IMR-90 (cell line): ENCODE measurements around the gene MRPS18A. TPM values are rescaled to one million over a fixed set of nuclear protein-coding genes. Genes with fewer than 3 reads are reported as not detected.

Source experiments
- ATAC-seq: fragments of 200-7000 bp; cut with Tn5 transposase; 2 replicates; pipeline ENCODE4 v1.9.1; 2020; ENCODE audit warnings: low read depth, mild to moderate bottlenecking, moderate library complexity
- BruUV-seq: library from RNA; stranded (reverse); fragments of 400-500 nt; replicated peaks from 2 replicates; lab custom pipeline; 2021; lab: Mats Ljungman, UMichigan
- CTCF ChIA-PET: fragments of 300-600 bp; formaldehyde crosslinking; extraction: SDS; loops from one replicate; lab custom pipeline; 2021; ENCODE audit warnings: antibody characterized with exemption; lab: Yijun Ruan, JAX
- POLR2A ChIA-PET: fragments of 300-600 bp; sonication (Branson Sonifier 250); formaldehyde crosslinking; loops from one replicate; lab custom pipeline; 2022; ENCODE audit warnings: antibody characterized with exemption; ENCODE audit not compliant: unreplicated experiment; lab: Charles Lee
- DNase-seq: peaks from one replicate; pipeline ENCODE4 v3.0.0; 2013
- H2AFZ ChIP-seq: replicated peaks from 2 replicates; pipeline ENCODE3; 2013; ENCODE audit warnings: low read length, mild to moderate bottlenecking; ENCODE audit not compliant: poor library complexity
- H2AK5ac ChIP-seq: 2 replicates; pipeline ENCODE4 v1.6.1; 2013; ENCODE audit warnings: low read depth, low read length, inconsistent platforms
- H2AK9ac ChIP-seq: replicated peaks from 2 replicates; pipeline ENCODE3; 2013; ENCODE audit warnings: mild to moderate bottlenecking, low read depth, low read length, moderate library complexity; ENCODE audit not compliant: poor library complexity
- H2BK120ac ChIP-seq: 2 replicates; pipeline ENCODE4 v1.6.1; 2013; ENCODE audit warnings: low read depth, low read length, inconsistent platforms
- H2BK15ac ChIP-seq: 3 replicates; pipeline ENCODE4 v1.6.1; 2013; ENCODE audit warnings: low read depth, low read length, inconsistent platforms
- H2BK20ac ChIP-seq: 2 replicates; pipeline ENCODE4 v1.6.1; 2013; ENCODE audit warnings: low read depth, mild to moderate bottlenecking, inconsistent platforms, low read length, moderate library complexity
- H2BK5ac ChIP-seq: 2 replicates; pipeline ENCODE4 v1.6.1; 2013; ENCODE audit warnings: mild to moderate bottlenecking, low read depth, low read length, inconsistent platforms; ENCODE audit not compliant: poor library complexity, severe bottlenecking
- H3K14ac ChIP-seq: replicated peaks from 2 replicates; pipeline ENCODE4 v1.6.1; 2013; ENCODE audit warnings: low read depth, low read length, inconsistent platforms
- H3K18ac ChIP-seq: 2 replicates; pipeline ENCODE4 v1.6.1; 2013; ENCODE audit warnings: low read depth, low read length, control low read depth
- H3K23ac ChIP-seq: 2 replicates; pipeline ENCODE4 v1.6.1; 2013; ENCODE audit warnings: low read depth, low read length, inconsistent platforms
- H3K27ac ChIP-seq: 2 replicates; pipeline ENCODE4 v1.5.1; 2013; ENCODE audit warnings: mild to moderate bottlenecking, control low read depth, low read length; ENCODE audit not compliant: insufficient read depth
- H3K27me3 ChIP-seq: 2 replicates; pipeline ENCODE4 v1.6.1; 2013; ENCODE audit warnings: low read length; ENCODE audit not compliant: control insufficient read depth, insufficient read depth
- H3K36me3 ChIP-seq: 2 replicates; pipeline ENCODE4 v1.6.1; 2013; ENCODE audit warnings: low read length, mixed read lengths; ENCODE audit not compliant: control insufficient read depth, insufficient read depth
- H3K4ac ChIP-seq: 2 replicates; pipeline ENCODE4 v1.6.1; 2013; ENCODE audit warnings: low read depth, low read length, inconsistent platforms
- H3K4me1 ChIP-seq: 2 replicates; pipeline ENCODE4 v1.6.1; 2013; ENCODE audit warnings: low read length, mixed read lengths; ENCODE audit not compliant: control insufficient read depth, insufficient read depth
- H3K4me2 ChIP-seq: 2 replicates; pipeline ENCODE4 v1.6.1; 2013; ENCODE audit warnings: low read depth, mild to moderate bottlenecking, control low read depth, low read length, moderate library complexity
- H3K4me3 ChIP-seq: 2 replicates; pipeline ENCODE4 v1.5.1; 2013; ENCODE audit warnings: low read depth, mild to moderate bottlenecking, control low read depth, low read length, moderate library complexity; ENCODE audit not compliant: insufficient read depth
- H3K56ac ChIP-seq: 2 replicates; pipeline ENCODE4 v1.6.1; 2013; ENCODE audit warnings: low read length, inconsistent platforms; ENCODE audit not compliant: insufficient read depth; ENCODE audit errors: extremely low read depth
- H3K79me1 ChIP-seq, 2 experiments: 2 replicates each; pipeline ENCODE4 v1.6.1; 2013; ENCODE audit warnings: low read length in 2 of 2, inconsistent platforms in 1 of 2, low read depth in 1 of 2
- H3K9ac ChIP-seq: 2 replicates; pipeline ENCODE4 v1.6.1; 2013; ENCODE audit warnings: low read depth, low read length, control low read depth
- H3K9me1 ChIP-seq: 2 replicates; pipeline ENCODE4 v1.6.1; 2013; ENCODE audit warnings: low read length, inconsistent platforms; ENCODE audit not compliant: insufficient read depth
- H3K9me3 ChIP-seq: 2 replicates; pipeline ENCODE4 v1.6.1; 2013; ENCODE audit warnings: low read length; ENCODE audit not compliant: control insufficient read depth, insufficient read depth
- H4K20me1 ChIP-seq: 2 replicates; pipeline ENCODE4 v1.6.1; 2013; ENCODE audit warnings: low read length, inconsistent platforms; ENCODE audit not compliant: insufficient read depth
- H4K5ac ChIP-seq: 2 replicates; pipeline ENCODE4 v1.6.1; 2013; ENCODE audit warnings: mild to moderate bottlenecking, low read depth, low read length, control low read depth
- H4K8ac ChIP-seq, 2 experiments: 2 replicates each; pipeline ENCODE4 v1.6.1; 2013; ENCODE audit warnings: low read depth in 2 of 2, low read length in 2 of 2, control low read depth in 1 of 2, inconsistent platforms in 1 of 2
- H4K91ac ChIP-seq: 2 replicates; pipeline ENCODE4 v1.6.1; 2013; ENCODE audit warnings: low read depth, low read length, inconsistent platforms; ENCODE audit not compliant: insufficient read depth
- BHLHE40 ChIP-seq: fragments of 150-350 bp; IDR thresholded peaks from 2 replicates; pipeline ENCODE4 v1.6.1; 2016; ENCODE audit warnings: mild to moderate bottlenecking, low read depth, low read length
- CEBPB ChIP-seq: IDR thresholded peaks from 2 replicates; pipeline ENCODE4 v1.6.1; 2012; ENCODE audit warnings: low read depth, low read length, improper control_type of control experiment
- CHD1 ChIP-seq: IDR thresholded peaks from 2 replicates; pipeline ENCODE4 v1.6.1; 2012; ENCODE audit warnings: low read depth, low read length, improper control_type of control experiment
- FOS ChIP-seq: fragments of 150-350 bp; IDR thresholded peaks from 2 replicates; pipeline ENCODE4 v1.6.1; 2016; ENCODE audit warnings: low read depth, low read length
- MAFK ChIP-seq: IDR thresholded peaks from 2 replicates; pipeline ENCODE4 v1.6.1; 2012; ENCODE audit warnings: low read depth, low read length, improper control_type of control experiment
- MAZ ChIP-seq: IDR thresholded peaks from 2 replicates; pipeline ENCODE4 v1.6.1; 2012; ENCODE audit warnings: low read depth, mild to moderate bottlenecking, low read length, improper control_type of control experiment, moderate library complexity, borderline replicate concordance
- MXI1 ChIP-seq: IDR thresholded peaks from 2 replicates; pipeline ENCODE4 v1.6.1; 2012; ENCODE audit warnings: low read depth, mild to moderate bottlenecking, low read length, moderate library complexity, borderline replicate concordance
- NFE2L2 ChIP-seq: fragments of 150-350 bp; IDR thresholded peaks from 2 replicates; pipeline ENCODE4 v1.6.1; 2016; ENCODE audit warnings: low read depth, mild to moderate bottlenecking, low read length
- POLR2A ChIP-seq: IDR thresholded peaks from 2 replicates; pipeline ENCODE4 v1.6.1; 2012; ENCODE audit warnings: mild to moderate bottlenecking, low read depth, low read length
- RAD21 ChIP-seq: IDR thresholded peaks from 2 replicates; pipeline ENCODE4 v1.6.1; 2012; ENCODE audit warnings: low read length, improper control_type of control experiment
- RCOR1 ChIP-seq: IDR thresholded peaks from 2 replicates; pipeline ENCODE4 v1.6.1; 2012; ENCODE audit warnings: mild to moderate bottlenecking, low read length, improper control_type of control experiment; ENCODE audit not compliant: insufficient replicate concordance
- RFX5 ChIP-seq: IDR thresholded peaks from 2 replicates; pipeline ENCODE4 v1.8.0; 2012; ENCODE audit warnings: low read depth, mild to moderate bottlenecking, low read length, moderate library complexity
- SMC3 ChIP-seq: fragments of 150-350 bp; IDR thresholded peaks from 2 replicates; pipeline ENCODE4 v1.6.1; 2016; ENCODE audit warnings: low read depth, mild to moderate bottlenecking, antibody characterized with exemption, low read length, moderate library complexity
- whole genome bisulfite sequencing, 2 experiments: methylation state at CpG; one replicate each; pipeline versions ENCODE4 v1.1.5 to v1.1.7; 2013; ENCODE audit warnings: missing lambda C conversion rate in 2 of 2; ENCODE audit not compliant: insufficient read length in 1 of 2; ENCODE audit errors: extremely low coverage in 2 of 2; 5-methylcytosine and 5-hydroxymethylcytosine counted together
- dilution Hi-C: fragments of 300-500 bp; cut with HindIII; formaldehyde crosslinking; loops from one replicate; pipeline ENCODE4 v1.14.3; 2018; ENCODE audit warnings: low sequenced_read_pairs; ENCODE audit not compliant: unreplicated experiment
- in situ Hi-C: fragments of 300-500 bp; cut with MboI; formaldehyde crosslinking; loops from 3 replicates; pipeline ENCODE4 v1.14.3; 2019; ENCODE audit warnings: low sequenced_read_pairs, inconsistent platforms, mixed read lengths
- intact Hi-C: fragments of 100-400 bp; cut with micrococcal nuclease; formaldehyde crosslinking; loops from 2 replicates; pipeline ENCODE4 v1.10.0; 2022
- polyA plus RNA-seq, 3 experiments: library from polyadenylated mRNA; depleted of rRNA; stranded (reverse); fragments of >200 nt; gene quantifications; 2 replicates each; pipeline ENCODE4 v1.2.3, GENCODE V29; 2012; ENCODE audit warnings: low replicate concordance in 1 of 3
- total RNA-seq: library from RNA; depleted of rRNA; stranded (reverse); fragments of >200 nt; gene quantifications from 2 replicates; pipeline ENCODE4 v1.2.3, GENCODE V29; 2012
- TF ChIP-seq, protein P1 (sequence below): fragments of 150-350 bp; IDR thresholded peaks from 2 replicates; pipeline ENCODE4 v1.6.1; 2017; ENCODE audit warnings: mild to moderate bottlenecking, antibody characterized with exemption, low read length, low read depth
- TF ChIP-seq, protein P2 (sequence below): fragments of 150-350 bp; IDR thresholded peaks from 2 replicates; pipeline ENCODE4 v1.6.1; 2016; ENCODE audit warnings: low read depth, mild to moderate bottlenecking, low read length, moderate library complexity, borderline replicate concordance
- TF ChIP-seq, protein P3 (sequence below): conservative IDR thresholded peaks from 2 replicates; pipeline ENCODE4 v1.5.1; 2012; ENCODE audit warnings: mild to moderate bottlenecking, low read depth, low read length, improper control_type of control experiment

Gene MRPS18A
- total and polyA plus RNA-seq, 2 of the 4 experiments (the other 2 are of a cell fraction), result 47.0 to 56.6 TPM

DNA sequence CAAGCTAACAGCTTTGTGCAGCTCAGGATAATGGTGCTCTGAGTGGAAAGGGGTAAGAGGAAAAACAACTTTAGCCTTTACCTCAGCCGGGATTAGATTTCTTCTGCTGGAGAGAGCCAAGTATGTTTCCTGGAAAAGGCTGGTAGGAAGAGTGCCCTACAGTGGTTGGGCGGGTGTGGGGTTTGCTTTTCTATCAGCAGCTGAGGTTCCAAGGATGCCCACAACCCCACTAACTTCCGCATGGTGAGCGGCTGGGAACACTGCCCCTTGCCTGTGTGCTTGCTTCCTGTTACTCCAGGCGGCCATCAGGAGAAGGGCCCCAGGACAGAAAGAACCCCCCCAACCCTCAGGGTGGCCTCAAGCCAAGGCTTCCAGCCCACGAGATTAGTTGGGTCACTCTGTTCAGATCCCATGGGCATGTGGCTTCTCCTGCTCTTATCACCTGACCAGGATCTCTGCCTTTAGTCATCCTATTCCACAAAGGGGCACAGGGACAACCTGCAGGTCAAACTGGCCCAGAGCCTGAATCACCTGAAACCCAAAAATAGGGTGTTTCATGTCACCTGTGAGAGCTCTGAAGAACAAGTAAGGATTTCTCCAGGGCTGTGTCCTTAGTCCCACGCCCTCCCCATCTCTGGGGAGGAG lies 10.5 kb downstream of the MRPS18A start:
- Histone ChIP-seq H2AFZ (no peak overlapping the region), H3K36me3 (peaks cover 67% of the 10 kb centered on the region), H4K5ac (no peak overlapping the region), H4K91ac (no peak overlapping the region), H3K27me3 (no peaks in the 10 kb centered on the region), H3K4me2 (no peak overlapping the region), H4K8ac (no peak overlapping the region), H3K9me1 (no peaks in the 10 kb centered on the region), H3K4ac (no peak overlapping the region), H3K23ac (no peak overlapping the region), H2AK5ac (no peak overlapping the region), H3K56ac (no peak overlapping the region), H3K18ac (no peak overlapping the region), H2BK15ac (no peak overlapping the region), H2BK5ac (no peak overlapping the region), H3K9me3 (no peaks in the 10 kb centered on the region), H3K14ac (no peak overlapping the region), H3K9ac (no peak overlapping the region), H3K79me1 (peaks cover 30 to 31% of the 10 kb centered on the region in 2 experiments), H2BK120ac (no peak overlapping the region), H4K20me1 (peaks cover 7% of the 10 kb centered on the region), H3K27ac (no peak overlapping the region), H3K4me3 (no peak overlapping the region), H2AK9ac (no peak overlapping the region), H3K4me1 (no peaks in the 10 kb centered on the region; the same call in 1 of the 2 replicates), H2BK20ac (no peak overlapping the region)
- in situ Hi-C loops (no loop called here), dilution Hi-C loops (no loop called here), intact Hi-C loops (no loop called here)
- POLR2A ChIA-PET, result no interaction called here
- BruUV-seq, result no TSS peak
- ATAC-seq (no peak), DNase-seq (no peak)
- TF ChIP-seq, protein P1, sequence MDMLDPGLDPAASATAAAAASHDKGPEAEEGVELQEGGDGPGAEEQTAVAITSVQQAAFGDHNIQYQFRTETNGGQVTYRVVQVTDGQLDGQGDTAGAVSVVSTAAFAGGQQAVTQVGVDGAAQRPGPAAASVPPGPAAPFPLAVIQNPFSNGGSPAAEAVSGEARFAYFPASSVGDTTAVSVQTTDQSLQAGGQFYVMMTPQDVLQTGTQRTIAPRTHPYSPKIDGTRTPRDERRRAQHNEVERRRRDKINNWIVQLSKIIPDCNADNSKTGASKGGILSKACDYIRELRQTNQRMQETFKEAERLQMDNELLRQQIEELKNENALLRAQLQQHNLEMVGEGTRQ, result no peak
- TF ChIP-seq, protein P2, sequence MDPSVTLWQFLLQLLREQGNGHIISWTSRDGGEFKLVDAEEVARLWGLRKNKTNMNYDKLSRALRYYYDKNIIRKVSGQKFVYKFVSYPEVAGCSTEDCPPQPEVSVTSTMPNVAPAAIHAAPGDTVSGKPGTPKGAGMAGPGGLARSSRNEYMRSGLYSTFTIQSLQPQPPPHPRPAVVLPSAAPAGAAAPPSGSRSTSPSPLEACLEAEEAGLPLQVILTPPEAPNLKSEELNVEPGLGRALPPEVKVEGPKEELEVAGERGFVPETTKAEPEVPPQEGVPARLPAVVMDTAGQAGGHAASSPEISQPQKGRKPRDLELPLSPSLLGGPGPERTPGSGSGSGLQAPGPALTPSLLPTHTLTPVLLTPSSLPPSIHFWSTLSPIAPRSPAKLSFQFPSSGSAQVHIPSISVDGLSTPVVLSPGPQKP, result no peak
- TF ChIP-seq RAD21 (no peak), MAFK (no peak), CHD1 (no peak), NFE2L2 (no peak), CEBPB (no peak), RFX5 (no peak), BHLHE40 (no peak), RCOR1 (no peak), MXI1 (no peak), SMC3 (no peak), MAZ (no peak), POLR2A (no peak), FOS (no peak)
- TF ChIP-seq, protein P3, sequence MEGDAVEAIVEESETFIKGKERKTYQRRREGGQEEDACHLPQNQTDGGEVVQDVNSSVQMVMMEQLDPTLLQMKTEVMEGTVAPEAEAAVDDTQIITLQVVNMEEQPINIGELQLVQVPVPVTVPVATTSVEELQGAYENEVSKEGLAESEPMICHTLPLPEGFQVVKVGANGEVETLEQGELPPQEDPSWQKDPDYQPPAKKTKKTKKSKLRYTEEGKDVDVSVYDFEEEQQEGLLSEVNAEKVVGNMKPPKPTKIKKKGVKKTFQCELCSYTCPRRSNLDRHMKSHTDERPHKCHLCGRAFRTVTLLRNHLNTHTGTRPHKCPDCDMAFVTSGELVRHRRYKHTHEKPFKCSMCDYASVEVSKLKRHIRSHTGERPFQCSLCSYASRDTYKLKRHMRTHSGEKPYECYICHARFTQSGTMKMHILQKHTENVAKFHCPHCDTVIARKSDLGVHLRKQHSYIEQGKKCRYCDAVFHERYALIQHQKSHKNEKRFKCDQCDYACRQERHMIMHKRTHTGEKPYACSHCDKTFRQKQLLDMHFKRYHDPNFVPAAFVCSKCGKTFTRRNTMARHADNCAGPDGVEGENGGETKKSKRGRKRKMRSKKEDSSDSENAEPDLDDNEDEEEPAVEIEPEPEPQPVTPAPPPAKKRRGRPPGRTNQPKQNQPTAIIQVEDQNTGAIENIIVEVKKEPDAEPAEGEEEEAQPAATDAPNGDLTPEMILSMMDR, result no peak
- CTCF ChIA-PET, result no interaction called here
- no CpG with 5 or more reads among the region's 7 CpGs for WGBS, 2 experiments
